ENCODE data around the gene FOXF1.
A peak's percentile ranks its signal among the peaks of the same experiment; 100 is the strongest.

The FOXF1 gene

GRCh38 chr16:86553356-86553755, 43.0 kb downstream of the FOXF1 start:
- Histone ChIP-seq H3K27ac (ENCODE audit: low read length) (no peak overlapping the region), H3K9me3 (ENCODE audit: insufficient read depth, low read length, severe bottlenecking) (no peaks in the 10 kb centered on the region), H4K20me1 (ENCODE audit: insufficient read depth, low read length) (no peaks in the 10 kb centered on the region), H3K4me3 (ENCODE audit: low read depth in 1 of 2, low read length in 2 of 2) (0 out of 4 replicates have a peak overlapping the region, but pooled peaks of 1 of the 2 experiments have one; percentile 12), H3K27me3 (ENCODE audit: insufficient read depth, low read length, poor library complexity) (no peaks in the 10 kb centered on the region), H3K9ac (ENCODE audit: low read depth, low read length) (no peak overlapping the region), H2AFZ (ENCODE audit: low read depth, low read length) (no peak overlapping the region), H3K4me1 (ENCODE audit: insufficient read depth, low read length) (peaks cover 29% of the 10 kb centered on the region), H3K79me2 (ENCODE audit: insufficient read depth, low read length) (peaks cover 11% of the 10 kb centered on the region), H3K36me3 (ENCODE audit: insufficient read depth, low read length) (peaks cover 23% of the 10 kb centered on the region), H3K4me2 (ENCODE audit: insufficient read depth, low read length) (peak overlapping the region; percentile 84; the same call in 1 of the 2 replicates)
- ATAC-seq (ENCODE audit: insufficient read depth, low read depth): no peak
- TF ChIP-seq EZH2 (IDR thresholded peaks at IDR 0.05; ENCODE audit: borderline replicate concordance, low read depth, low read length, severe bottlenecking): no peak
- no peak for TF ChIP-seq CTCF (IDR thresholded peaks at IDR 0.05; ENCODE audit: borderline replicate concordance, extremely low read depth, low read length, poor library complexity, severe bottlenecking)
- no peak for DNase-seq

GRCh38 chr16:86554599-86554916, 44.2 kb downstream of the FOXF1 start:
- no peaks in the 10 kb centered on the region for H3K9me3 ChIP-seq (ENCODE audit: insufficient read depth, low read length, severe bottlenecking)
- DNase-seq: no peak
- no peaks in the 10 kb centered on the region for H3K27me3 ChIP-seq (ENCODE audit: insufficient read depth, low read length, poor library complexity)
- peak overlapping the region; percentile 83 for H3K27ac ChIP-seq (ENCODE audit: low read length)
- H3K4me1 ChIP-seq (ENCODE audit: insufficient read depth, low read length): peaks cover 29% of the 10 kb centered on the region
- peak; percentile 8; the same call in 2 of the 3 replicates for ATAC-seq (ENCODE audit: insufficient read depth, low read depth)
- peak overlapping the region; percentile 82 for H3K9ac ChIP-seq (ENCODE audit: low read depth, low read length)
- peak overlapping the region; percentile 84 for H3K4me2 ChIP-seq (ENCODE audit: insufficient read depth, low read length)
- no peaks in the 10 kb centered on the region for H4K20me1 ChIP-seq (ENCODE audit: insufficient read depth, low read length)
- H2AFZ ChIP-seq (ENCODE audit: low read depth, low read length): peak overlapping the region; percentile 89
- peaks cover 21% of the 10 kb centered on the region for H3K36me3 ChIP-seq (ENCODE audit: insufficient read depth, low read length)
- peak overlapping the region; percentile 48 to 84 for H3K4me3 ChIP-seq (ENCODE audit: low read depth in 1 of 2, low read length in 2 of 2)
- peaks cover 11% of the 10 kb centered on the region for H3K79me2 ChIP-seq (ENCODE audit: insufficient read depth, low read length)
- no peak for TF ChIP-seq CTCF (IDR thresholded peaks at IDR 0.05; ENCODE audit: borderline replicate concordance, extremely low read depth, low read length, poor library complexity, severe bottlenecking)
- no peak for TF ChIP-seq EZH2 (IDR thresholded peaks at IDR 0.05; ENCODE audit: borderline replicate concordance, low read depth, low read length, severe bottlenecking)

GRCh38 chr16:86554917-86555703, 44.8 kb downstream of the FOXF1 start, which contains the start of gene MTHFSD:
Gene MTHFSD, minus strand, starts transcription at chr16:86555235. Its CDS starts 51 bp downstream, at chr16:86555184.
- TF ChIP-seq CTCF (IDR thresholded peaks at IDR 0.05; ENCODE audit: borderline replicate concordance, extremely low read depth, low read length, poor library complexity, severe bottlenecking) (no peak), EZH2 (IDR thresholded peaks at IDR 0.05; ENCODE audit: borderline replicate concordance, low read depth, low read length, severe bottlenecking) (no peak)
- Histone ChIP-seq H3K4me3 (ENCODE audit: low read depth in 1 of 2, low read length in 2 of 2) (peak within 1 kb of the TSS; percentile 48 to 84), H3K27me3 (ENCODE audit: insufficient read depth, low read length, poor library complexity) (no peaks in the 10 kb centered on the region), H3K9ac (ENCODE audit: low read depth, low read length) (peak within 1 kb of the TSS; percentile 82), H2AFZ (ENCODE audit: low read depth, low read length) (peak within 1 kb of the TSS; percentile 89), H3K27ac (ENCODE audit: low read length) (peak within 1 kb of the TSS; percentile 83), H3K4me1 (ENCODE audit: insufficient read depth, low read length) (peaks cover 29% of the 10 kb centered on the region), H3K4me2 (ENCODE audit: insufficient read depth, low read length) (peak within 1 kb of the TSS; percentile 84), H3K9me3 (ENCODE audit: insufficient read depth, low read length, severe bottlenecking) (no peaks in the 10 kb centered on the region), H3K79me2 (ENCODE audit: insufficient read depth, low read length) (peaks cover 11% of the 10 kb centered on the region), H4K20me1 (ENCODE audit: insufficient read depth, low read length) (no peaks in the 10 kb centered on the region), H3K36me3 (ENCODE audit: insufficient read depth, low read length) (peaks cover 16% of the 10 kb centered on the region)
- ATAC-seq (ENCODE audit: insufficient read depth, low read depth) (peak; percentile 94), DNase-seq (peak; percentile 94)
